Body of pancreas (tissue), 4 donors: Measurements from ENCODE around the gene ENPP6.

Source experiments
- CTCF ChIP-seq, 7 experiments: fragments of 450-650 bp in 4 of 7; fragments of 200-600 bp in 3 of 7; sonication (generic) in 3 of 7; IDR thresholded peaks; one replicate each; pipeline ENCODE4 v1.5.1; 2016 to 2019; ENCODE audit warnings: antibody characterized with exemption in 7 of 7
- POLR2A ChIP-seq, 3 donors: fragments of 450-650 bp; IDR thresholded peaks; one replicate each; pipeline ENCODE4 v1.6.1; 2016; ENCODE audit warnings: antibody characterized with exemption in 3 of 3, mild to moderate bottlenecking in 2 of 3

GRCh38 chr4:184252136-184253071, 34.7 kb upstream of the ENPP6 start:
- TF ChIP-seq CTCF (IDR thresholded peaks at IDR 0.05): no peak
- TF ChIP-seq POLR2A (IDR thresholded peaks at IDR 0.05): no peak
